Neural cell (in vitro differentiated cells): ENCODE results near the gene SLC29A3.

ENCODE experiments used
- POLR2AphosphoS5 ChIP-seq: IDR thresholded peaks from 2 replicates; pipeline ENCODE4 v1.6.1; 2012
- SMC3 ChIP-seq: fragments of 450-650 bp; conservative IDR thresholded peaks from 2 replicates; pipeline ENCODE4 v1.6.1; 2014; ENCODE audit warnings: antibody characterized with exemption, mild to moderate bottlenecking, moderate library complexity; ENCODE audit not compliant: poor library complexity
- TAF1 ChIP-seq: IDR thresholded peaks from 2 replicates; pipeline ENCODE4 v1.6.1; 2012; ENCODE audit warnings: low read depth
- TF ChIP-seq, protein P1 (sequence below): fragments of 450-650 bp; IDR thresholded peaks from 2 replicates; pipeline ENCODE4 v1.5.1; 2014; ENCODE audit warnings: antibody characterized with exemption, mild to moderate bottlenecking, moderate library complexity; ENCODE audit not compliant: poor library complexity, severe bottlenecking

GRCh38 chr10:71274901-71275796 is 43.9 kb upstream of the SLC29A3 start:
- TF ChIP-seq, protein P1, sequence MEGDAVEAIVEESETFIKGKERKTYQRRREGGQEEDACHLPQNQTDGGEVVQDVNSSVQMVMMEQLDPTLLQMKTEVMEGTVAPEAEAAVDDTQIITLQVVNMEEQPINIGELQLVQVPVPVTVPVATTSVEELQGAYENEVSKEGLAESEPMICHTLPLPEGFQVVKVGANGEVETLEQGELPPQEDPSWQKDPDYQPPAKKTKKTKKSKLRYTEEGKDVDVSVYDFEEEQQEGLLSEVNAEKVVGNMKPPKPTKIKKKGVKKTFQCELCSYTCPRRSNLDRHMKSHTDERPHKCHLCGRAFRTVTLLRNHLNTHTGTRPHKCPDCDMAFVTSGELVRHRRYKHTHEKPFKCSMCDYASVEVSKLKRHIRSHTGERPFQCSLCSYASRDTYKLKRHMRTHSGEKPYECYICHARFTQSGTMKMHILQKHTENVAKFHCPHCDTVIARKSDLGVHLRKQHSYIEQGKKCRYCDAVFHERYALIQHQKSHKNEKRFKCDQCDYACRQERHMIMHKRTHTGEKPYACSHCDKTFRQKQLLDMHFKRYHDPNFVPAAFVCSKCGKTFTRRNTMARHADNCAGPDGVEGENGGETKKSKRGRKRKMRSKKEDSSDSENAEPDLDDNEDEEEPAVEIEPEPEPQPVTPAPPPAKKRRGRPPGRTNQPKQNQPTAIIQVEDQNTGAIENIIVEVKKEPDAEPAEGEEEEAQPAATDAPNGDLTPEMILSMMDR: no peak
- TF ChIP-seq SMC3: no peak
- no peak for TF ChIP-seq TAF1
- TF ChIP-seq POLR2AphosphoS5: no peak
